ENCODE results near the gene FHOD3.

DNA sequence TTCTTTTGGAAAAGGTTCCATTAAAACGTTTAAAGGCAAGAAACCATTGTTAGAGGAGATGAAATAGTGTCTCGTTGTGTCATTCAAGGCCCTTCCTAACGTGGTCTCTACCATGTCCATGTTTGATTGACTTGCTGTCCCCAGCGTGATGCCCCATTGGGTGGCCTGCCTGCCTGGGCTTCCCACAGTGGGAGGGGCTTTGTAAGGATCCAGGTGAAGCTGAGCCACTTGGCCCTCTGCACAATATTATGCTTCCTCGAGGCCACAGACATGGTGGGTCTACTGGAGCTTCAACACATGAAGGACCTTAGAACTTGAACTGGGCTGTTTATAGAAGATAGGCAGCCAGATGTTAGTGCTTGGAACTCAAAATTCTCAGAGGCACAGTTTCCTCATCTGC is 235.3 kb downstream of the FHOD3 start:
- TF ChIP-seq EZH2 (IDR thresholded peaks at IDR 0.05; ENCODE audit: insufficient read depth, low read length) = no peak
- TF ChIP-seq, protein P1, sequence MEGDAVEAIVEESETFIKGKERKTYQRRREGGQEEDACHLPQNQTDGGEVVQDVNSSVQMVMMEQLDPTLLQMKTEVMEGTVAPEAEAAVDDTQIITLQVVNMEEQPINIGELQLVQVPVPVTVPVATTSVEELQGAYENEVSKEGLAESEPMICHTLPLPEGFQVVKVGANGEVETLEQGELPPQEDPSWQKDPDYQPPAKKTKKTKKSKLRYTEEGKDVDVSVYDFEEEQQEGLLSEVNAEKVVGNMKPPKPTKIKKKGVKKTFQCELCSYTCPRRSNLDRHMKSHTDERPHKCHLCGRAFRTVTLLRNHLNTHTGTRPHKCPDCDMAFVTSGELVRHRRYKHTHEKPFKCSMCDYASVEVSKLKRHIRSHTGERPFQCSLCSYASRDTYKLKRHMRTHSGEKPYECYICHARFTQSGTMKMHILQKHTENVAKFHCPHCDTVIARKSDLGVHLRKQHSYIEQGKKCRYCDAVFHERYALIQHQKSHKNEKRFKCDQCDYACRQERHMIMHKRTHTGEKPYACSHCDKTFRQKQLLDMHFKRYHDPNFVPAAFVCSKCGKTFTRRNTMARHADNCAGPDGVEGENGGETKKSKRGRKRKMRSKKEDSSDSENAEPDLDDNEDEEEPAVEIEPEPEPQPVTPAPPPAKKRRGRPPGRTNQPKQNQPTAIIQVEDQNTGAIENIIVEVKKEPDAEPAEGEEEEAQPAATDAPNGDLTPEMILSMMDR (IDR thresholded peaks at IDR 0.05; ENCODE audit: insufficient read depth, low read depth, low read length) = no peak
